SU-DHL-6 (cell line): ENCODE data around the gene LRRTM4.
"Not testable (repeated sequence)": the region's sequence is repeated elsewhere in the genome, so short reads cannot be mapped to it uniquely, and the experiment has no call there.

Experiments
- H2AFZ ChIP-seq: fragments of 200-600 bp; sonication (generic); 2 replicates; pipeline ENCODE4 v1.6.1; 2014; ENCODE audit warnings: low read depth, mild to moderate bottlenecking, moderate library complexity, mixed read lengths, antibody characterized with exemption, low read length; ENCODE audit not compliant: severe bottlenecking
- H3F3A ChIP-seq: fragments of 200-600 bp; shearing (Covaris generic); 2 replicates; pipeline ENCODE4 v1.6.0; 2016; ENCODE audit warnings: antibody characterized with exemption, mild to moderate bottlenecking; ENCODE audit not compliant: insufficient read depth
- H3K27ac ChIP-seq: fragments of 200-600 bp; sonication (generic); 2 replicates; pipeline ENCODE4 v1.5.1; 2016; ENCODE audit warnings: low read depth, mild to moderate bottlenecking, low read length, moderate library complexity, mixed read lengths
- H3K27me3 ChIP-seq: fragments of 200-600 bp; sonication (generic), shearing (Covaris generic); 2 replicates; pipeline ENCODE4 v1.6.0; 2014; ENCODE audit warnings: mild to moderate bottlenecking, low read length
- H3K36me3 ChIP-seq: fragments of 200-600 bp; sonication (generic); 2 replicates; pipeline ENCODE4 v1.6.1; 2014; ENCODE audit warnings: mild to moderate bottlenecking, low read length, mixed read lengths
- H3K4me2 ChIP-seq: fragments of 300-600, 200-600 bp; shearing (Covaris generic), sonication (generic); 2 replicates; pipeline ENCODE4 v1.6.0; 2014; ENCODE audit warnings: low read length, low read depth, mild to moderate bottlenecking; ENCODE audit not compliant: poor library complexity, severe bottlenecking
- H3K4me3 ChIP-seq: fragments of 200-600 bp; sonication (generic); 2 replicates; pipeline ENCODE4 v1.5.1; 2014; ENCODE audit warnings: antibody characterized with exemption, low read length, mild to moderate bottlenecking, mixed read lengths; ENCODE audit not compliant: insufficient read depth, poor library complexity, severe bottlenecking
- H3K79me2 ChIP-seq: fragments of 200-600 bp; sonication (generic); 2 replicates; pipeline ENCODE4 v1.6.1; 2014; ENCODE audit warnings: mild to moderate bottlenecking, low read length, moderate library complexity; ENCODE audit not compliant: insufficient read depth
- H3K9ac ChIP-seq: fragments of 200-600 bp; sonication (generic); 2 replicates; pipeline ENCODE4 v1.7.0; 2014; ENCODE audit warnings: mild to moderate bottlenecking, low read length
- H3K9me2 ChIP-seq: fragments of 200-600 bp; sonication (generic); replicated peaks from 2 replicates; pipeline ENCODE4 v1.6.1; 2014; ENCODE audit warnings: low read length; ENCODE audit not compliant: insufficient read depth
- H3K9me3 ChIP-seq: fragments of 200-600 bp; sonication (generic); 2 replicates; pipeline ENCODE4 v1.6.1; 2014; ENCODE audit warnings: low read length, mixed read lengths; ENCODE audit not compliant: insufficient read depth
- H4K20me1 ChIP-seq: fragments of 200-600 bp; sonication (generic); 2 replicates; pipeline ENCODE4 v1.6.1; 2014; ENCODE audit warnings: low read depth, mild to moderate bottlenecking, antibody characterized with exemption, low read length, moderate library complexity, mixed read lengths
- CTCF ChIP-seq: fragments of 200-600 bp; sonication (generic); IDR thresholded peaks from one replicate; pipeline ENCODE4 v1.5.1; 2017; ENCODE audit warnings: antibody characterized with exemption, mild to moderate bottlenecking, low read length, moderate library complexity; ENCODE audit not compliant: insufficient read depth, poor library complexity, severe bottlenecking
- EZH2phosphoT487 ChIP-seq: fragments of 200-600 bp; sonication (generic), shearing (Covaris generic); conservative IDR thresholded peaks from 2 replicates; pipeline ENCODE4 v1.6.1; 2018; ENCODE audit warnings: mild to moderate bottlenecking, antibody characterized with exemption, low read length, moderate library complexity, mixed read lengths

Gene LRRTM4

GRCh38 chr2:77190721-77191346, 331.3 kb downstream of the LRRTM4 start:
- Histone ChIP-seq H3K9me2 (no peaks in the 10 kb centered on the region), H3K36me3 (no peaks in the 10 kb centered on the region), H3K9me3 (no peaks in the 10 kb centered on the region), H3K4me2 (no peak overlapping the region), H3K27ac (no peak overlapping the region), H3K9ac (no peak overlapping the region), H4K20me1 (no peaks in the 10 kb centered on the region), H3K27me3 (no peaks in the 10 kb centered on the region), H3K4me3 (no peak overlapping the region), H2AFZ (no peak overlapping the region), H3K79me2 (no peaks in the 10 kb centered on the region), H3F3A (no peaks in the 10 kb centered on the region)
- TF ChIP-seq CTCF = no peak
- no peak for TF ChIP-seq EZH2phosphoT487

- Histone ChIP-seq H3K4me2 (no peak overlapping the region), H3K27me3 (no peaks in the 10 kb centered on the region), H3K27ac (no peak overlapping the region), H3F3A (no peaks in the 10 kb centered on the region), H3K9ac (no peak overlapping the region), H3K9me3 (no peaks in the 10 kb centered on the region), H3K36me3 (no peaks in the 10 kb centered on the region), H3K9me2 (no peaks in the 10 kb centered on the region), H4K20me1 (no peaks in the 10 kb centered on the region), H3K79me2 (no peaks in the 10 kb centered on the region), H2AFZ (no peak overlapping the region), H3K4me3 (no peak overlapping the region)
- no peak for TF ChIP-seq CTCF
- TF ChIP-seq EZH2phosphoT487 = no peak
Observed at GRCh38 chr2:77185052-77185451, 337.1 kb downstream of the LRRTM4 start.

- Histone ChIP-seq H4K20me1 (no peaks in the 10 kb centered on the region), H3K4me2 (no peak overlapping the region), H3F3A (no peaks in the 10 kb centered on the region), H3K4me3 (no peak overlapping the region), H3K9ac (no peak overlapping the region), H3K27me3 (no peaks in the 10 kb centered on the region), H3K36me3 (no peaks in the 10 kb centered on the region), H2AFZ (no peak overlapping the region), H3K27ac (no peak overlapping the region), H3K79me2 (no peaks in the 10 kb centered on the region), H3K9me3 (no peaks in the 10 kb centered on the region), H3K9me2 (no peaks in the 10 kb centered on the region)
- TF ChIP-seq CTCF = no peak
Observed at GRCh38 chr2:77179297-77179696, 342.9 kb downstream of the LRRTM4 start.

- not testable (repeated sequence) for H3K4me3 ChIP-seq, H3K9me3 ChIP-seq
Observed at GRCh38 chr2:77175266-77175780, 346.9 kb downstream of the LRRTM4 start.

More at GRCh38 chr2:77175266-77175780, 346.9 kb downstream of the LRRTM4 start:
- H4K20me1 ChIP-seq, H3K79me2 ChIP-seq, H3K4me2 ChIP-seq, H3F3A ChIP-seq, H3K27me3 ChIP-seq, H3K27ac ChIP-seq, H2AFZ ChIP-seq, H3K36me3 ChIP-seq, H3K9ac ChIP-seq, H3K9me2 ChIP-seq: not testable (repeated sequence)
